EL (cell line): ENCODE results near the gene TMEM131.
"Not testable (repeated sequence)": the region's sequence is repeated elsewhere in the genome, so short reads cannot be mapped to it uniquely, and the experiment has no call there.

Experiments
- DNase-seq: peaks from one replicate; pipeline ENCODE4 v3.0.0-alpha.2; 2016

The TMEM131 gene

DNA sequence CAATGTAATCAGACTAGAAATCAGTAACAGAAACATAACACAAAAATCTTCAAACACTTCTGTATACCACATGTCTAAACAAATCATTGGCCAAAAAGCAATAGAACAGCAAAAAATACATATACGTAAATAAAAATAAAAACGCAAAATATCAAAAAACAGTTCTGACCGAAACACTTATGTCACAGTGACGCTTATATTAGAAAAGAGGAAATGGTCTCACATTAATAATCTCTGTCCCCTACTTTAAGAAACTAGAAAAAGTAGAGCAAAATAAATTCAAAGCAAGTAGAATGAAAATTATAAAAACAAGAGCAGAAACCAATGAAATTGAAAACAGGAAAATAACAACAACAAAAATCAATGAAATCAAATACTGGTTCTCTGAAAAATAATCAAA, 41.9 kb downstream of the TMEM131 start:
- no peak for DNase-seq

DNA sequence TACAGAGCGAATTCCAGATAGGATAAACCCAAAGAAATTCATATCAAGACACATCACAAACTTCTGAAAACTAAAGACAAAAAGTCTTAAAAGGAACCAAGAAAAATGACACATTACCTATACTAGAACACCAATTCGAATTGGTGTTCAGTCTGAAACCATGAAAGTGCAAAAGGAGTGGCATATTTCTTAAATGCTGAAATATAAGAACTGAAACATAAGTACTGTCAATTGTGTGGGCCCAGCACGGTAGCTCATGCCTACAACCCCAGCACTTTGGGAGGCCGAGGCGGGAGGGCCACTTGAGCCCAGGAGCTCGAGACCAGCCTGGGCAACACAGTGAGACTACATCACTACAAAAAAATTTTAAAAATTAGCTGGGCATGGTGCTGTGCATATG, 43.4 kb downstream of the TMEM131 start:
- DNase-seq = no peak

DNA sequence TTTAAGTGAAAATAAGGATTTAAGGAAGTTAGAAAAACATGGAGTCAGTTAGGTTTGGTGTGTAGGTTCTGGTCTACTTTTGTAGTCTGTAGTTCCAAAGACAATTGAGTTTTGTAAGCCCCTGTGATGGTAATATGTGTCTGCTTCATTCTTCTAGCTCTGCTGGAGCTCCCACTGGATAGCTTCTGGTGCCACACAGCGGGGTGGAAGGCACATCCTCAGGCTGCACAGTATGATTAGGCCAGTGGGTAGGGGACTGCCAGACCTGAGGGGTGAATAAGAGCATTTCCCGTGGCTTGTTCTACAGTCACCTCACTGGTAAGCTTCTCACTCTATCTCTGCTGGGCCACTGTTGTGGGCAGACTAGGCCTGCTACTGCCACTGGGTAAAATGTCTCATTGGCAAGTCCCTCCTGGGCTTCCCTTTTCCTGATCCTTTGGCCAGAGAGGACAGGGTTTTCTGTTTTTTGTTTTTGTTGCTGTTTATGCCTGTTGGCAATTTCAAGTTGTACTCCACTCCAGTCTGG, 44.5 kb downstream of the TMEM131 start:
- peak; percentile 33 for DNase-seq

DNA sequence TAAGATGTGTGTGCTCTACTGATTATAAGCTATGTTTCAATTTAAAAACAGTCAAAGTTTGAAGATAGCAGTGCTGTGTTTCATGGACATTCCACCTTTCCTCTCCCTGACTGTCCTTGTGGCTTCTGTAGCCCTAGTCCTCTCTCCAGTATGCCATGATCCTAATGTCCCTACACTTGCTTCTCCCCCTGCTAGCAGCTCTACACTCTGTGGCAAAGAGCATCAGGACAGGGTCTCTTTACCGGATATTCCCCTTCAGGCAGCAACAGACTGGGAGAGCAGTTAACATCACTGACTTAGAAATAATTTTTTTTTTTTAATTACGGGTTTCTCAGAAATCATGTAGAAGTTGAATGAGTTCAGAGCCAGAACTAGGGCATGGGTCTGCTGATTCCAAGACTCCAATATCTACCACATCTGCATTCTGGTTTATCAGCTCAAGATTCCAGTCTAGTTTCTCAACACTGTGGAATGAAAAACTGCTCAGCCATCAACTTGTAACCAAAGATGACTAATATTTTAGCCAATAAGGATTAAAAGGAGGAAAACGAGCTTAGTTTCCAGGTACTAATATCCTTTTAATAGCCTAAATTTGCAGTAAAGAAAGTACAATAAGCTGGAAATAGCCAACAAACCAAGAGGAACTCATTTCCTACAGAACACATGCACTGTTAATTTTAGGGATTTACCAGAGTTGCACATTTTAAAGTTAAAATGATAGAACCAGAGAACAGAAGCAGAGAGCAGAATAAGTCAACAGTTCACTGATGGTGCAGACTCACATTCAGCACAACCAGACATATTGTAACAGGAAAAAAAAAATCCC, 45.2 kb downstream of the TMEM131 start:
- peak; percentile 86 for DNase-seq

DNA sequence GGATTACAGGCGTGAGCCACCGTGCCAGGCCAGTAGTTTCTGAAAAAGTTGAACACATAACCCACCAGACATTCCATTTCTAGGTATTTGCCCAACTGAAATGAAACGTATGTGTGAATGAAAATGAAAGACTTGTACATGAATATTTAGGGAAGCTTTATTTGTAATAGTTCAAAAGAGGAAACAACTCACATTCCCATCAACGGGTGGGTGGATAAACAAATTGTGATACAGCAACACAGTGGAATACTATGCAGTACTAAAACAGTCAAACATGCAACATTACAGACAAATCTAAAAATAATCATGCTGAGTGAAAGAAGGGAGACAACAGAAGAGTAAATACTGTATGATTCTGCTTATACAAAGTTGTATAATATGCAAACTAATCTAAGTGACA, 46.8 kb downstream of the TMEM131 start:
- no peak for DNase-seq

DNA sequence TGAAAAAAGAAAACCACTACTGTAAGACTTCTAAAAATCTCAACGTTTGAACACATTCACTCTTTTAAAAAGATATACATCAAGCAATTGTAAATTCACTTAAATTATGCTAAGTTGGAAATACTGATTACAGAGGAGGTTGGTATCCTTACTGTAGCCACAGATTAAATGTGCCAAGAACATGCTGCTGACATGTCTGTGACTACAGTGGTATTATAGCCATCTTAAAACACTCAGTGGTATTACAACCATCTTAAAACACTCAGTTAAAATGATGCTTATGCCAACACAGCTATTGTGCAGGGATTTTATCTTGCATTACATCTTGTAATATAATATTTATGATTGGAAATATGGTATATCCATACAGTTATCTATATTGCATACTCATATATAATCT, 50.0 kb downstream of the TMEM131 start:
- DNase-seq = no peak

DNA sequence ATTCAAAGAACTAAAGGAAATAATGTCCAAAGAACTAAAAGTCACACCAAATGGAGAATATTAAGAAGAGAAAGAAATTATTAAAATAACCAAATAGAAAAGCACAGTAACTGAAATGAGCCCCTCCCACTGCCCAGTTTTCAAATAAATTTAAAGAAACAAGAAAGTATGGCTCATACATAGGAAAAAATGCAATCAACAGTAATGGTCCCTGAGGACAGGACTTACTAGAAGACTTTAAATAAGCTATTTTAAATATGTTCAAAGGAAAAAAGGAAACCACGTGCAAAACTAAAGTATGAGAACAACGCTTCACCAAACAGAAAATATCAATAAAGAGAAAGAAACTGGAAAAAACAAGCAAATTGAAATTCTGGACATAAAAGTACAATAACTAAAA, 58.9 kb downstream of the TMEM131 start:
- DNase-seq = no peak

DNA sequence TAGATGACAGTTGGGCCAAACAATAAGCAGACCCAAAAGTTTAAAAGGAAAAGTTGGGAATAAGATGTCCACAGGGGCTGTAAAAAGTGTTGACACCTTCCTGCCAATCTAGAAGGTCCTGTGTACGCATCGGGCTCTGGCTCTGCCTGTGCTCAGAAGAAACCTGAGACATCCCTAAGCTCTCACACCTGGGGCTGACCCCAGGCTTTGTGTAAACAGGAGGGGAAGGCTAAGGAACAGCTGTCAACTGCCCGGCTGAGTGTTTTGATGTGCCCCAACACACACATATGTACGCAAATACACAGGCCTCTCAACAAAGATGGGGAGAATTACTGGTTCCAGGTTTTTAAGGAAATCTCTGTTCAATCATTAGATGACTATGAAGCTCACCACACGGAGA, 59.5 kb downstream of the TMEM131 start:
- no peak for DNase-seq

DNA sequence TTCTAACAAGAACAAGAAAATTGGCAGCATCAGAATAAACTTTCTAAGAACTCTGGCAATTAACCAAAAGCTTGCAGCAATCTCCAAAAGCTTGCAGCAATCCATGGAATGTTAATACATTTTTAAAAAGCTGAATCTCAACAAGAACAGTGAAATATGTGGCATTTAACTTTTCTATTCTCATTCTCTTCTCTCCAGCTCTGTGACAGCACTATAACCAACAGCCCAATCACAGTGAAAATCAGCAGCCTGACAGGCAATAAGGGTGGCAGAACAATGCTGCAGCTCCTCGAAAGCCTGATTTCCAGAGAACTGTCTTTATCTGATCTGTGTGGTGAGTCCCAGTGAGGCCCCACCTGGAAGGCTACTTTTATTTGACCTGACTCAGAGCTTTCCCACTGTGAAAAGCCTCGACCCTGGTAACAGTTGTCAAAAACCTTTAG, 60.0 kb downstream of the TMEM131 start:
- peak; percentile 44 for DNase-seq

DNA sequence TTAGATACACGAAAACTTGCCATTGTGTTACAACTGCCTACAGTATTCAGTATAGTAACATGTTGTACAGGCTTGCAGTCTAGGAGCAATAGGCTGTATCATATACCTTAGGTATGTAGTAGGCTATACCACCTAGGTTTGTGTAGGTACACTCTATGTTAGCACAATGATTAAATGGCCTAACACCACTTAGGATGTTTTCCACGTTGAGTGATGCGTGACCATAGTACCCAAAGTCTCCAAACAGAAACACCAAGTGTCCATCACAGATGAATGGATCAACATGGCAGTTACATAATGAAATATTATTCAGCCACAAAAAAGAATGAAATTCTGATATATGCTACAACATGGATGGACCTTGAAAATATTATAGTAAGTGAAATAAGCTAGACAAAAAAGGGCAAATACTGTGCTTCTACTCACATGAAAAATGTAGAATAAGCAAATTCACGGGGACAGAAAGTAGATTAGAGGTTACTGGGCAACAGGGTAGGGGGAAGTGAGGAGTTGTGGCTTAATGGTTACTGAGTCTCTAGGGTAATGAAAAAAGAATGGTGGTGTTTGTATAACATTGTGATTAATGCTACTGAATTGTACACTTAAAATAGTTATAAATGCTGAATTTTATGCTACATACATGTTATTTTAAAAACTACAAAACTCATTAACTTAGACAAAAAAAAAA, 62.6 kb downstream of the TMEM131 start:
- no peak for DNase-seq

DNA sequence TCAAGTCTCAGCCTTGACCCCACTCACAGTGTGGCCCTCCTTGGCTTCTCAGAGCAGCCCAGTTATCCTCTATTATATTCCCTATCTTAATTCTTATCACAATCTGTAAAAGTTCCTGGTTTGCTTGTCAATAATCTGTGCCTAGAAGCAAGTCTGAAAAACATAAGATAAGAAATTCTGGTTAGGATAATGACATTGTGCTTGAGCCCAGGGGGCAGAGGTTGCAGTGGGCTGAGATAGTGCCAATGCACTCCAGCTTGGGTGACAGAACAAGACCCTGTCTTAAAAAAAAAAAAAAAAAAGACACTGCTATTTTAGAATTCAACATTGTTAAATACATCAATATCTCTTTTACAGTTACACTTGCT, 63.9 kb downstream of the TMEM131 start:
- no peak for DNase-seq

DNA sequence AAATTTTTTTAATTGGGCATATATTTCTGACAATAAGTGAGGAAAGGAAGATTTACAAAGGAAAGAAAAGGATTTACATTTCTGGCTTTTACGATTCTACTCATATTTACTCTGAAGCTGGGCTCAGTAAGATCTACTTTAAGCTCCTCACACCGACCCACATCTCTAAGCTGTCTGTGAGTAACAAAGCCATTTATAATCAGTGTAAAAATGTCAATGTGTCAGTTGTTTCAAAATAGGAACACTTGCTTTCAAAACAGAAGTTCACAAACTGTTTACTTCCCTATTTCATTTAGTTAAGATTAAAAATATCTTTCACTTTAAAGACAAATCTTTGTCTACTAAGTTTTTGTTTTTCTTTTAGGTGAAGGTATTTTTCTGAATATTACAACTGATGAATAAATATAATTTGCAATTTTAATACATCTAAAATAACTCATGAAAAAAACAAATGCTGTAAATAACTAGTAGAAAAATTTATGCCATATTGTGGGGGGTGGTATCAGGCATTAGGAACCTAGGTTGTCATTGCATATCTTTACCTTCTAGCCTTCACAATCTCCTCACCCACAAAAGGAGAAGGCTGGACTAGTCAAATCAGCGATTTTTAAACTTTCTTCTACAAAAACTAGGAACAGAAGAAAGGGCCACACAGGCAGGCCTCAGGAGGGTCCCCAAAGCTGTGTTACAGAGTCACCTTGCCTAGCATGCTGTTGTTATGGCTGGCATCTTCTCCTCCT, 64.5 kb downstream of the TMEM131 start:
- DNase-seq = no peak

DNA sequence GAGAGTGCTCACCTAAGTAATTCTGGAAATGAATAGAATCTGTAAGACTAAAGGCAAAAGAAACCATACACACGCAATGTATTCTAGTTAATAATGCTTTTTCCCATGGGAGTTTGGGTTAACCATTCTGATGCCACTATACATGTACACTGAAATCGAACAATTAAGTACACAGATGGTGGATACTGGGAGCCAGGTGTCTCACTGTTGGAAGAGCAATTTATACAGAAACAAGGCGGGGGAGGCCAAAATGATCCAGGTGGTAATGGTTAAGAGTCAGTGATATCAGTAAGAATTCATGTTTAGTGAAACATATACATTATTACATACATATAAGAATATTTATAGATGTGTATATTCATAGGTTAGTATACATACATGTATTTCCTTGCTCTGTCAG, 67.2 kb downstream of the TMEM131 start:
- DNase-seq = no peak

DNA sequence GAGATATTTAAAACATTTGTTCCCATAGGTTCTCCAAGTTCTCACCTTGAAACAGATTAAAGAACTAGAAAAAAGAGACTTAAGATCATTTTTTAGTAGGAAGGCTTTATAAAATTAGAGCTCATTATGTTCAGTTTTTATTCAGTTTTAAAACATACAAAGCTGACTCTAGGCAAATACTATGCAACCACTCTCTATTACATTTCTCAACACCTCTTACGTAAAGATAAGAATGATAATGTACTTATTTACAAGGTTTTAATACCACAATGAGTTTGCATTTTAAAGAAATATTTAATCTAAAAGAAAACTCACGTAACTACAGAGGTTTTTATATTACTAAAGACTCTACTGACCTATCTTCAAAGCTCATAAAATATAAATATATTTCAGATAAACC, 68.8 kb downstream of the TMEM131 start:
- DNase-seq = no peak

DNA sequence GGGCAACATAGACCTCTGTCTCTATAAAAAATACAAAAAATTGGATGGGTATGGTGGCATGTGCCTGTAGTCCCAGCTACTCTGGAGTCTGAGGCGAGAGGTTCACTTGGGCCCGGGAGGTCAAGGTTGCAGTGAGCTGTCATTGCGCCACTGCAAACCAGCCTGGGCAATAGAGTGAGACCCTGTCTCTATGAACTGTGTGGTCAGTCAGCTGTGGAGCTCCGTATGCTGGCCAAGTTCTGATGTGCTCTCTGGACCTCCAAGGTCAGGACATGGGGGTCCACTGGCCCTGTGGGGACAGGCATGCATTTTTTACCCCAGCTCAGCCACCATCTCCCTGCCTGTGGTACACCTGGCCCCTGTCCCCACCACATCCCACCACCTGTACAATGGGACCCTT, 71.6 kb downstream of the TMEM131 start:
- no peak for DNase-seq

DNA sequence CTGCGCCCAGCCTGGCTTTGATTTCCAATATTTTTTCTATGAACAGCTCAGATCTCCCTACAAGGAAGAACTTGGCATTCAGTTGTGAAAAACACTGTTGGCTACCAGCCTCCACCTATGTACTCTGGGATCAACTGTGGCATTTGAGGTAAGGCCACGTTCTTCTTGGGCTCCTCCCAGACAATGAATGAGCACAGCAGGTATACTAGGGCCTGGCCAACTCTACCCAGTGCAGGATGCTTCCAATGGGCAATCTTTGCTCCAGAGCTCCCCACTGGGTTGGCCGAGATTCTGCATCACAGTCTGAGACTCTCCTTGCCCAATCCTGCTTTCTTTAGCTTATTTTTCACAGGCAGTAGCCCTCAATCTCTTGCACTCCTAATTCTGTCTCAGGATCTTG, 75.9 kb downstream of the TMEM131 start:
- DNase-seq = no peak

DNA sequence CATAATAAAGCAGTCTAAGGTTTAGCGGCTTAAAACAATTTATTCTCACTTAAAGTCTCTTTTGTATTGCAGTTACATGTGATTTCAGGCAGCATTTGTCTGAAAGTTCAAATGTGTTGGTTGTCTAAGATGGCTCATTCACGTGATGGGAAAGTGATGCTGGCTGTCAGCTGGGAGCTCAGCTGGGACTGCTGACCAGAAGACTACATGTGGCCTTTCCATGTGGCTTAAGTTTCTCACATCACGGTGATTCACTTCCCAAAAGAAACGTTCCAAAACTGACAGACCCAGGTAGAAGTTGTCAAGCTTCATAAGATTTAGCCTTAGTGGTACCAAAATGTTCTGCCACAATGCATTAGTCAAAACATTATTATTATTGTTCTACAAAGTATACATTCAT, 76.9 kb downstream of the TMEM131 start:
- no peak for DNase-seq

DNA sequence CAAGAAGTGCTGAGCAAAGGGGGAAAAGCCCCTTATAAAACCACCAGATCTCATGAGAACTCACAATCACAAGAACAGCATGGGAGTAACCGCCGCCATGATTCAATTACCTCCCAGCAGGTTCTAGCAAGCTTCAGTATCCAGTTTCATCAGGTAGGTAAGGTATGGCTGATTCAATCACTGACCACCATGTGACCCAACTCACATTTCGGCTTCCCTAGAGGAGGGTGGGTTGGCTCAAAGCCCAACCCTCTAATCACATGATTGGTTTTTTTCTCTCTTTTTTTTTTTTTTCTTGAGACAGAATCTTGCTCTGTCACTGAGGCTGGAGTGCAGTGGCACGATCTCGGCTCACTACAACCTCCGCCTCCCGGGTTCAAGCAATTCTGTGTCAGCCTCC, 78.1 kb downstream of the TMEM131 start:
- DNase-seq = not testable (repeated sequence)

DNA sequence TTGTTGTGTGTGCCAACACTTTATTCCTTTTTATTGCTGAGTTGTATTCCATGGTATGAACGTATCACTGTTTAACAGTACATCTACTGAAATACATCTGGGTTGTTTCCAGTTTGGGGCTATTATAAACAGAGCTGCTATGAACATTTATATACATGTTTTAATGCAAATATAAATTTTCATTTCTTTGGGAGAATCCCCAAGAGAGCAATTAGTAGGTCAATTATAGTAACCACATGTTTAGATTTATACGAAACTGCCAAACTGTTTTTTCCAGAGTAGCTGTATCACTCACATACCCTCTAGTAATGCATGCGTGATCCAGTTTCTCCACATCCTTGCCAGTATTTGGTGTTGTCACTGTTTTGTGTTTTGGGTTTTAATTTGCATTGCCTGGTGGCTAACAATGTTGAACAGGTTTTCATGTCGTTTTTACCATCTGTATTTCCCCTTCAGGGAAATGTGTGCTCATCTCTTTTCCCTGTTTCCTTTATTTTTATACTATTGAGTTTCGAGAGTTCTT, 81.0 kb downstream of the TMEM131 start:
- no peak for DNase-seq

DNA sequence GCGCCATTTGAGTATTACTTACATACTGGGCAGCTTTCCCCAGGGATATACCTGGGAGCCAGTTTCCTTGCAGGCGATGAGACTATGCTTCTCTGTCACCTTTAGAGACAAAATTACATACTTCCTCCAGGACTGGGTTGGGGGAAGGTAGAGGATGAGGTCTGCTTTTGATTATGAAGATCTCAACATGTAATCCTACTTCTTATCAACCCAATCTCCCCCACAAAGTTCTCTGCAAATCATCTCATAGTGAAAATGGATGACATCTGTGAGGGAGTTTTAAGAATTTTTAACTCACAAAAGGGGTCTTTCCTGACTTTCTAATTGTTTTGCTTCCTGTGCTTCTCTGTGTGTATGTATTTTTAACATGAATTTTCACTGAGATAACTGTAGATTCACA, 81.9 kb downstream of the TMEM131 start:
- no peak for DNase-seq

DNA sequence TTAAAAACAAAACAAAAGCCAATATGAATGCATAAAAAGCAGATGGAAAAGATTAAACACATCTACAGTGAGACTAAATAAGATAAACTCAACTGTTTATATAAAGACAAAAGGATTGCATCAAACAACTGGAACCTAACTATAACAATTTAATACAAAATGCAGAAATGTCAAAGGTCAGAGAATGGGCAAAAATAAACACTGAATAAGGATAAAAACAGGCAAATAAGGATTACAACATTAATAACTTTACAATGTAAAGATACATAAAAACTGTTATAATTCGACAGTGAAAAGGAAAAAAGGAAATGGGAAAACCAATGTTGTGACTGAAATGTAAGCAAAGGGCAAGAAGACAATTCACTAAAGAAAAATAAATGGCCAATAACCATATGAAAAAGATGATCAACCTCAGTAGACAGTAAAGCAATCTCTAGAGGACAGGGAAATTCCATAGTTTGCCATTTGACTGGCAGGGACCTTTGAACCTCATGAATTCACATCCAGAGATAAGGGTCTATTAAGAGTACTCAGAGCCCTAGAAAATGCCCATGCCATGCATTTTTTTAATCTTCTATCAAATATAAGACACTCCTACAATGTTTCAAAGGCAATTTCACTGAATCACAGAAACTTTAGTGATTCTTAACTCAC, 83.7 kb downstream of the TMEM131 start:
- peak; percentile 10 for DNase-seq

DNA sequence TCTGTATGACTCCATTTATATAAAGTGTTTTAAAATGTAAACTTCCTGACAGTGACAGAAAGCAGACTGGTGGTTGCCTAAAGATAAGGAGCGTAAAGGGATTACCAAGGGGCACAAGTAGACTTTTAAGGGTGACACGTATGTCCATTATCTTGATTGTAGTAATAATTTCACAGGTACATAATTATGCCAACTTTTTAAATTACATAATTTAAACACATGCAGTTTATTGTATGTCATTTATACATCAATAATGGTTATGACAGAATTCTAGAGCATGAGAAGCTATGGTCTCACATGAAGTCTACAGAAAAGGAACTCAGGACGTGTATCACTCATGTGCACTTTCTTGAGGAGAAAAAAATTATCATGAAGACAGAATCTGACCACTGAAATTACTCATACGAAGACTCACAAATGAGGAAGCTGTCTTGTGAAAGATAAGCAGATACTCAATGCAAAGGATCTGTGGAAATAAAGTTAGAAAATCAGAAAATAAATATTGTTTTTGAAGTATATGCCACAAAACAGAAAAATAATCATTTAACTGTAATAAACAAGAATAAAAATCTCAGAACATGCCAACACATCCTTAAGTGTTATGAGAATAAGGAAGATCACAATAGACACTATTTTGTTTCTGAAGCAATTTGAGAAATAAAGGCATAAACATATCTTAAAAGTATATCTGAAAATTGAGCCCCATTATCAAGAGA, 84.4 kb downstream of the TMEM131 start:
- peak; percentile 46 for DNase-seq
